HG03439 (cell line): ENCODE data around the gene EGFLAM.

Experiments used
- ATAC-seq: cut with Tn5 transposase; IDR thresholded peaks from one replicate; pipeline ENCODE4 v1.9.1; 2021; ENCODE audit warnings: mild to moderate bottlenecking, moderate library complexity; ENCODE audit not compliant: unreplicated experiment

EGFLAM gene

GRCh38 chr5:38467353-38468040 lies 209.1 kb downstream of the EGFLAM start:
- ATAC-seq, result no peak

GRCh38 chr5:38468202-38468673 lies 209.9 kb downstream of the EGFLAM start:
- no peak for ATAC-seq

DNA sequence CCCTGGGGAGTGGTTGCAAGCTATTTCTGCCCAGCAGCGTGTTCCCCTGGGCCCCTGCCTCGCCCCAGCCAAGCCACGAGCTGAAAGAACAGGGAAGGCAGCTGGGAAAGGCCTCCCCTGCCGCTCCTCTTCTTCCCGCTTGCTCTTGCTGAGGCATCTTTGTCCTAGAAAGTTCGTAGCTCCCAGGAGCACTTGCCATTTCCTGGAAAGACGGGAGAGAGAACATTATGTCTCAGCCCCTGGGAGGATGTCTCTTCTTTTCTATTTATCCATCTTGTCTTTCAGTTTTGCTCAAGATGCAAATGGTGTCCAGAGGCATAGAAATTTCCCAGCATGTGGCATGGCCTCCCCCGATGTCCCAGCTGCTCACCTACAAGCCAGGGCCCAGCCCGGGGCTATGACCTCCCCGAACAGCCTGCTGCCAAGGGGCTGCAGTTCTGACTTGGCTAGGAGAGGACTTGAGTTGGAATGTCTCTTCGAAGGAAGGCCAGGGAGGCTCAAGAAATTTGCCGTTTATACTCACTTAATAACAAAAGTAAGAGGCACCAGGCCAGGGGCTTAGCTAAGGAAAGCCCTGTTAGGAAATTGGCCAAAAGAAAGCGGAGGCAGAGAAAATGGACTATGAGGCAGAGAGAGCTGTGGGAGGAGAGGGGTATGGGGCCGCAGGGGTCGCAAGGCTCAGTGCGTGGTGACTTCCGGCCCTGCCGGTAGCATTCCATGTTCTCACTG lies 210.8 kb downstream of the EGFLAM start:
- ATAC-seq, result no peak

- no peak for ATAC-seq
Measured at GRCh38 chr5:38469707-38470267, 211.4 kb downstream of the EGFLAM start.

DNA sequence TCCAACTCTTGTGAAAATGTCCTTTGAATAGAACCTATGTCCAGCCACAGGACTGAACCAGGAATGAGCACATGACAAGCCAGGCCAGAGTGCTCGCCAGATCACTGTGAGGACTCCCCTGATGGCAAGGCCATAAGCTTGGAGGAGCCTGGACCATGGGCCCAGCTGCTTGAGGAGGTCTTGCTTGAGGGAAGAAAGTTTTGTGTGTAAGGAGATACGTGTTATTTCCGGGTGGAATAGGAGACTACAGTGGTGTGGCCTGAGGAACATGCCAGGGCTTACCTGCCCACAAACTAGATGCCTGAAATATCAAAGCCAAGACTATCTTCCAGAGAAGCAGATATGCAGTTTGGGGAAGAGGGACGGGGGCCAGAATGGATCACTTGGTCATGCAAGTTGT lies 213.3 kb downstream of the EGFLAM start:
- ATAC-seq, result no peak

DNA sequence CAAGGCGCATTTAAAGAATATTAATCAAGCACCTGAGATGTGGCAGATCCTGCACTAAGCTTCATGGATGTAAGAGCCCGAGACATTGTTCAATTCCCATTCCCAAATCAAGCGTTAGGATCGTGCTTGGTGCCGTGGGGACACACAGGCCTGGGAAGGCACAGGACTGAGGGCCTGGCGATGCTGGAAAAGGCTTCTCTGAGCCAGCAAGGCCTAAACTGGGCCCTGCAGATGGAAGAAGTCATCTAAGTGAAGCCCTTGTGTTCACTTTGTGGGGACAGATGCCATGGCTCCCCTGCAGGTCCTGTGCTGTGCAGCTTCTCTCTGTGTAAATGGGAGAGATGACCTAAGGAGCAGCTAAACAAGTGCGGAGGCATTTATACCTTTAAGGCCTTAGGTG lies 214.2 kb downstream of the EGFLAM start:
- ATAC-seq, result no peak

DNA sequence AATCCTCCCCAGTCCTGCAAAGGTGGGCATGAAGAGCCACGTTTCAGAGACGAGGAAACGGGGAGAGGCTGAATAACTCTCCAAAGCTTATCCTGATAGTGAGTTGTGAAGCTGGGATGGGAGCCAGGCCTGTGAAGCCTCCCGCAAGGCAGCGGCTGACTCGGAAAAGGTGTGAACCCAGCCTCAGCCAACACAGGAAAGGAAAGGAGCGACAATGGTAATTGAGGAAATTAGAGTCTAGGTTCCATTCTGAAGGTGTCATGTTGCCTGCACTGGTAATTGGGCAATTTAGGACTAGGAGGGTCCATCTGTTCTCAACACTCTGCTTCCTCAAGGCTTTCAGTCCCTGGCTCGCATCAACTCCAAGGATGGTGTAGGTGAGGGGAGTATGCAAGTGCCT lies 214.6 kb downstream of the EGFLAM start:
- no peak for ATAC-seq

DNA sequence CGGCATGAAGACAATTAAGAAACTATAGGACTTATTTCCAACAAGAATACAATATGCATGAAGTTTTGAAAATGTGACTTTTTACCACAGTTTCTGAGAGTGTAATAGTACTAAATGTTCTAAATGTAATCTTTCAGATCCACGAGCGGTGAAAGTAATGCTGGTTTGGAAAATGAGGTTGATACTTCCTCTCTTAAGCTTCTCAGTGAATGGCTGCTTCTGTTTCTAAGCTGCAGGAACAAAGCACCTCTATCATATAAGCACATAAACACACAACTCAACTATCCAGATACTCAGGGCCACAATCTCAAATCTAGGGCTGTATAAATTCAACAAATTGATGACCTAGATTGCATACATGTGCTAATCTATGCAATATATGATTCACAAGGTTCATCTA lies 219.8 kb downstream of the EGFLAM start:
- no peak for ATAC-seq

DNA sequence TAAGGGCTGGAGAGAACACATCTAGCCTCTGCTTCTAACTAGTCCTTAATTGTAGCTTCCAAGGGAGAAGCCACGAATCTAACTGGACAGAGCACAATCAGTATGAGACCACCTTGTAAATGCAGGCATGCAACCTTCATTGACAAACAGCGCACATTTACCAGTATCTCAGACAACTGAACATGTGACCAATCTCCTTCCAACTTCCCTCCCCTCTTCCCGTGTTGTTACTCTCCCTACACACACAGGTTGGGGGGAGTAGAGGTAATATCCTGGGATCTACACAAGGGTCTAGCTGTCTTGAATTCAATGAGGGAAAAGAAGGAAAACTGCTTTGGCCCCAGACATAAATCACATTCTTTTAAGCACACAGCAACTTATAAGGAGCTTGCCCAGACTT lies 220.5 kb downstream of the EGFLAM start:
- ATAC-seq, result no peak

GRCh38 chr5:38479315-38479904 lies 221.1 kb downstream of the EGFLAM start:
- no peak for ATAC-seq

- ATAC-seq, result no peak
Measured at GRCh38 chr5:38483805-38484398, 225.5 kb downstream of the EGFLAM start.

DNA sequence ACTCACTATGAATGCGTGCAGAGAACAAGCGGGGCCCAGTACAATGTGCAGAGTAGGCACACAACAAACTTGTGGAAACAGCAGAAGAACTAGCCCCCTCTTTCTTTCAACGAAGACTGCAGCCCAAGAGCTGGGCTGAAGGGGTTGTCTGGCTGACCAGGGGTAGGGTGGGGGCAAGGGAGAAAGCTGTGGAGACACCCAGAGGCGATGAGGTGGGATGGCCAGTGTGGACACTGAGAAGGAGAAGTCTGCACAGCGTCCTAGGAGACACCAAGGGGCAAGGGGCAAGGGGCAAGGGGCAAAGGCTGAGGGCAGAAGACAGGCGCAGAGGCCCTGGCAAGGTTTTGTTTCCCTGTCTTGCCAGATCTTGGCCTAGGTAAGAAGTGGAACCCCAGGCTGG lies 235.8 kb downstream of the EGFLAM start:
- ATAC-seq, result no peak

DNA sequence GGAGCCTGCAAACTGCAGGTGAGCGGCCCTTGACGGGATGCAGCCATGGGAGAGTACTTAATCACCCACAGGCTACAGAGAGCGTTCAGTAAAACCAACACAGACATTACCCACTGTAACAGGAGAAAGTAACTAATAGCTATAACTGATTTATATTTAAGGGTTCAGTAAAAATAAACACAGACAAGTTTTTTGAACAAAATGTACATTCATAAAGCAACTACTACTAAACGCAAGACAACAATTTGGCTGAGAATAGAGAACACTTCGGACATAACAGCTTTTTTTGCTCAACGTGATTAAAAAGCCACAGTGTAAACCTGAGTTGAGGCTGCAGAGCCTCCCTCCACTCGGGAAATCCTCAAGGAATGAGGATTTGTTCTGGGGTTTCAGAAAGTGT lies 236.4 kb downstream of the EGFLAM start:
- no peak for ATAC-seq

DNA sequence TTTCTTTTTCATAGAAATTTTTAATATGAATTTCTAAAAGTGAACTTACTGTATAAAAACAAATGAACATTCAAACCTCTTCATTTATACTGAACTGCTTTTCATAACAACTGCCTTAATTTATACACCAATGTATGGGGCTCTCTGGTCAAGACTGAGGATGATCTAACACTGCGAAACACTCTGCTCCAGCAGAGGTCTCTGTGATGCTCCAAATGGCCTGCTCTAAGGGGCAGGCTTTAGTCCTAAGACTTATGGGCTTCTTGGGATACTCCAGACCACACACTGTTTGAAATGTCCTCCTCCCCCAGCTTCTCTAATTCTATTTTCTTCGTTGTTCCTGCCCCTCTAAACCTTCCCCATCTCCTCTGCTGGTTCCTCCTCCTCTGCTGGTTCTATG lies 239.6 kb downstream of the EGFLAM start:
- ATAC-seq, result no peak

- no peak for ATAC-seq
Measured at GRCh38 chr5:38500573-38501260, 242.4 kb downstream of the EGFLAM start.

DNA sequence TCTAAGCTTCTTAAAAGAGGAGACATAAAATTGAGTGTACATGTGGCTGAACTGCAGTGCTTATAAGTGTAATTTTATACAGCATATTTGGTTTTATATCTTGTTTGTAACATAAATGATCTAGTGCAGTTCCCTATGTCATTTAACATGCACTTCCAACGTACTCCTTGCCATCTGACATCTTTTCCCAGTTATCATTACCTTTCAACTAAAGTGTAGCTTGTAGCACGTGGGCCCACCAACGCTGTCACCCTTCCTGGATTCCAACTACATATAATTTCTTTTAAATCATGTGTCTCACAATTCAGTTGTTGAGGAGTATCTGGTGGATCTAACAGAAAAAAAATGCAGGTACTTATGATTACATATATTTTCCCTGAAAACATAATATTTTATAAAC lies 247.9 kb downstream of the EGFLAM start:
- no peak for ATAC-seq

DNA sequence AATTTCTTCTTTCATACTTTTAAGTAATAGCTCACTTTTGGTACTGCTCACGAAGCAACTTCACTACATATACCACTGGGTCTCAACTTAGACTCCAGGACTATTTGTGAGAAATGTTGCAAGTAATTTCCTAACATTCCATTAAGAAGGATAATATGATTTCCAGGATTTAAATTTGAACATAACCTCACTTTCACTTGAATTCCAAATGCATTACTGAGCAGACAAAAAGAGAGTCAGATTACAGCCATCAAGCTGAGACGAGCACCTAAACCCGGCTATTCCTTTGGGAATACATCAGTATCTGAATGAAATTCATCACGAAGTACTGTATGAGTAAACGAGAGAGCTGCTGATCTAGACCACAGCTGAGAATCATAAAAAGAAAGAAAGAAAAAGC lies 250.8 kb downstream of the EGFLAM start:
- no peak for ATAC-seq
